Mucosa of rectum (tissue), 2 donors: ENCODE measurements around the gene ERI3.
A peak's percentile ranks its signal among the peaks of the same experiment; 100 is the strongest.

Source experiments
- H3K27ac ChIP-seq, 2 donors: one replicate each; pipeline ENCODE4 v1.7.0; 2013; ENCODE audit warnings: inconsistent platforms in 2 of 2, low read depth in 2 of 2, low read length in 2 of 2
- H3K27me3 ChIP-seq, 2 donors: one replicate each; pipeline ENCODE4 v1.7.0; 2013; ENCODE audit warnings: low read length in 2 of 2; ENCODE audit not compliant: control insufficient read depth in 2 of 2, insufficient read depth in 2 of 2
- H3K36me3 ChIP-seq, 2 donors: one replicate each; pipeline ENCODE4 v1.7.0; 2013; ENCODE audit warnings: low read length in 2 of 2; ENCODE audit not compliant: control insufficient read depth in 2 of 2, insufficient read depth in 2 of 2
- H3K4me1 ChIP-seq, 2 donors: one replicate each; pipeline ENCODE4 v1.7.0; 2013; ENCODE audit warnings: low read length in 2 of 2, mild to moderate bottlenecking in 1 of 2; ENCODE audit not compliant: control insufficient read depth in 2 of 2, insufficient read depth in 2 of 2
- H3K4me3 ChIP-seq, 2 donors: one replicate each; pipeline ENCODE4 v1.7.0; 2013; ENCODE audit warnings: low read length in 2 of 2
- H3K9ac ChIP-seq, 2 donors: one replicate each; pipeline ENCODE4 v1.7.0; 2013; ENCODE audit warnings: low read length in 2 of 2, low read depth in 1 of 2, mild to moderate bottlenecking in 1 of 2
- H3K9me3 ChIP-seq, 2 donors: one replicate each; pipeline ENCODE4 v1.7.0; 2013; ENCODE audit warnings: low read length in 2 of 2; ENCODE audit not compliant: control insufficient read depth in 2 of 2
- donor health status: healthy.
- donor health status: Normal muscosa, but diverticular disease.

Gene ERI3

GRCh38 chr1:44354840-44355581 is at the start of gene ERI3:
ERI3 (minus strand) TSS chr1:44355257; CDS start chr1:44355026, 231 bp downstream.
- Histone ChIP-seq H3K27me3 (no peaks in the 10 kb centered on the region), H3K4me1 (peaks cover 3 to 9% of the 10 kb centered on the region in 2 donors), H3K4me3 (peak within 1 kb of the TSS; percentile 79 to 84), H3K36me3 (peaks cover 0 to 4% of the 10 kb centered on the region in 2 donors), H3K27ac (peak within 1 kb of the TSS in 1 of 2 donors; percentile 47), H3K9me3 (no peaks in the 10 kb centered on the region), H3K9ac (peak within 1 kb of the TSS; percentile 42 to 82)

GRCh38 chr1:44401256-44402228 is 46.5 kb upstream of the ERI3 start:
- Histone ChIP-seq H3K4me1 (peaks cover 7 to 15% of the 10 kb centered on the region in 2 donors), H3K36me3 (no peaks in the 10 kb centered on the region), H3K27me3 (peaks cover 37 to 48% of the 10 kb centered on the region in 2 donors), H3K9me3 (no peaks in the 10 kb centered on the region), H3K9ac (no peak overlapping the region), H3K4me3 (no peak overlapping the region), H3K27ac (no peak overlapping the region)

GRCh38 chr1:44390277-44390676 is 35.2 kb upstream of the ERI3 start:
- Histone ChIP-seq H3K4me1 (no peaks in the 10 kb centered on the region), H3K9ac (no peak overlapping the region), H3K27me3 (peaks cover 12 to 19% of the 10 kb centered on the region in 2 donors), H3K36me3 (no peaks in the 10 kb centered on the region), H3K27ac (no peak overlapping the region), H3K4me3 (no peak overlapping the region), H3K9me3 (no peaks in the 10 kb centered on the region)

- no peak overlapping the region for H3K27ac ChIP-seq
- H3K27me3 ChIP-seq: peaks cover 11 to 19% of the 10 kb centered on the region in 2 donors
- no peak overlapping the region for H3K9ac ChIP-seq
- H3K36me3 ChIP-seq: no peaks in the 10 kb centered on the region
- no peaks in the 10 kb centered on the region for H3K9me3 ChIP-seq
- no peak overlapping the region for H3K4me3 ChIP-seq
- no peaks in the 10 kb centered on the region for H3K4me1 ChIP-seq
These were observed 34.4 kb upstream of the ERI3 start for GRCh38 chr1:44389437-44389836.

- H3K9ac ChIP-seq: no peak overlapping the region
- H3K4me3 ChIP-seq: no peak overlapping the region
- H3K27me3 ChIP-seq: peaks cover 7 to 16% of the 10 kb centered on the region in 2 donors
- no peaks in the 10 kb centered on the region for H3K9me3 ChIP-seq
- no peaks in the 10 kb centered on the region for H3K4me1 ChIP-seq
- no peak overlapping the region for H3K27ac ChIP-seq
- H3K36me3 ChIP-seq: no peaks in the 10 kb centered on the region
These were observed 33.5 kb upstream of the ERI3 start for GRCh38 chr1:44388551-44388950.

- Histone ChIP-seq H3K27me3 (peaks cover 0 to 7% of the 10 kb centered on the region in 2 donors), H3K4me1 (no peaks in the 10 kb centered on the region), H3K9me3 (no peaks in the 10 kb centered on the region), H3K27ac (no peak overlapping the region), H3K9ac (no peak overlapping the region), H3K36me3 (no peaks in the 10 kb centered on the region), H3K4me3 (no peak overlapping the region)
These were observed 25.7 kb upstream of the ERI3 start for GRCh38 chr1:44380666-44381177.

GRCh38 chr1:44377925-44378784 is 23.1 kb upstream of the ERI3 start:
- no peaks in the 10 kb centered on the region for H3K4me1 ChIP-seq
- H3K4me3 ChIP-seq: no peak overlapping the region
- H3K27ac ChIP-seq: no peak overlapping the region
- H3K27me3 ChIP-seq: peaks cover 0 to 7% of the 10 kb centered on the region in 2 donors
- H3K9me3 ChIP-seq: no peaks in the 10 kb centered on the region
- H3K36me3 ChIP-seq: no peaks in the 10 kb centered on the region
- H3K9ac ChIP-seq: no peak overlapping the region

- Histone ChIP-seq H3K9me3 (no peaks in the 10 kb centered on the region), H3K4me3 (no peak overlapping the region), H3K36me3 (no peaks in the 10 kb centered on the region), H3K4me1 (no peaks in the 10 kb centered on the region), H3K9ac (no peak overlapping the region), H3K27me3 (no peaks in the 10 kb centered on the region), H3K27ac (no peak overlapping the region)
These were observed 20.5 kb upstream of the ERI3 start for GRCh38 chr1:44375547-44375946.

GRCh38 chr1:44371206-44371605 is 16.1 kb upstream of the ERI3 start:
- Histone ChIP-seq H3K9ac (no peak overlapping the region), H3K27me3 (no peaks in the 10 kb centered on the region), H3K4me3 (no peak overlapping the region), H3K27ac (no peak overlapping the region), H3K9me3 (no peaks in the 10 kb centered on the region), H3K4me1 (no peaks in the 10 kb centered on the region), H3K36me3 (no peaks in the 10 kb centered on the region)
